ACHN (cell line): ENCODE data around the gene UGGT1.
"Not testable (repeated sequence)": the region's sequence is repeated elsewhere in the genome, so short reads cannot be mapped to it uniquely, and the experiment has no call there.

Experiments used
- DNase-seq: peaks from one replicate; pipeline ENCODE4 v3.0.0-alpha.2; 2015
- in situ Hi-C: cut with HindIII; loops from 2 replicates; pipeline ENCODE4 v1.10.0; 2017; ENCODE audit warnings: low sequenced_read_pairs, low pct_ligation_motif_present, low pct_unique_long_range_greater_than_20kb

The UGGT1 gene

DNA sequence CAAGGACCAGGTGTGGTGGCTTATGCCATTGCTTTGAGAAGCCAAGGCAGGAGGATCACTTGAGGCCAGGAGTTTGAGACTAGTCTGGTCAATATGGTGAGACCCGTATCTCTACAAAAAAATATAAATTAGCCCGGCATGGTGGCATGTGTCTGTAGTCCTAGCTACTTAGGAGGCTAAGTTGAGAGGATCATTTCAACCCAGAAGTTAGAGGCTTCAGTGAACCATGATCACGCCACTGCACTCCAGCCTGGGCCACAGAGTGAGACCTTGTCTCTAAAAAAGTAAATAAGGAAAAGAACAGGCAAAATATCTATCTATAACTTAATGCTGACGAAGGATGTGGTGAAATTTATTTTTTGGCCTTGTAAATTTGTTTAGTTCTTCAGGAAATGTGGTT lies 78.1 kb downstream of the UGGT1 start:
- no peak for DNase-seq
- in situ Hi-C loops: no loop called here

DNA sequence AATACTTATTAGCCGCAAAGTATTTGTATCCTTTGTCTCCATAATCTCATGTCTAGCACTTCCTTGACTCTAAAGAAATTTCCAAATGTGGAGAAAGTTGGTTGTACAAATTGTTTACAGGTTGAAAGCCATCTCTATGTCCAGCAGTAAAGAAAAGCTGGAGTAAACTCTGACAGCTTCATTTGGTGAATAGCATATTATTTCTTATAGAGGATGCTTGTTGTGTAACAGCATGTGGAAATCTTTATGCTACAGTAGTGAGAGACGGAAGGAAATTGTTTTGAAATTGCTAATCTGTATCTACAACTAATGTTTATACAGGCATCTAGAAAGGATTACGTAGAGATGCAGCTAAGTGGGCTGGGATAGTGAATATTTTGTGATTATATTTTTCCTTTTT lies 78.5 kb downstream of the UGGT1 start:
- no peak for DNase-seq
- in situ Hi-C loops: no loop called here

DNA sequence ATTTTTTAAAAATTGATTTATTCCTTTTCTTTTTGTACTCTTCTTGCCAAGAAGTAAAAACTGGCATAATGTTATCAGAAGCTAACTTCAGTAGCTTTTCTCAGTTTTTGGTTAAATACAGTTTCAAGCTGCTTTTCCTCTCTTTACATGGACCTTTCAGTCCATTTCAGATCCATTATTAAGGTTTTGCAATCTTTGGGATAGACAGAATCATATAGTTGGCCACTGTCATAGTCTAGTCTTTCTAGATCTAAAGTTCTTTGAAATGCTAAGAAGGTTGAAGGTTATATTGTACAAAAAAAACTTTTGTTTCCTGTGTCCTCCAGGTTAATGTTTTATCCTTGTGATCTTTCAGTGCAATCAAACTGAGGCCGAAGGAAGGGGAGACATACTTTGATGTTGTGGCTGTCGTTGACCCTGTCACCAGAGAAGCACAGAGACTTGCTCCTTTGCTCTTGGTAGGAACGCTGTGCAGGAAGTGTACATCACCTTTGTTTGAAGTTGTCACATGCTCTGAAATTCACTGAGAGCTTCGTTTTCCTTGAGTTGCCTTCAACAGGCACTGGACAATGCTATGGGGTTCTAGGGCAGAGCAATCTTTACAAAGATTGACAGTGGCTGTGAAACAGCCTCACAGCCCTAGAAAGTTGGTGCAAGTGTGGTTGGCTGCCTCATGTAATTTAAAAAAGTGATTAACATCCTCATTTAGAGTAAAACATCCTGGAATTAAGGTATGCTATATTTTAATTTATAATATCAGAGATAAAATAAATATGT lies 79.1 kb downstream of the UGGT1 start:
- in situ Hi-C loops: no loop called here

DNA sequence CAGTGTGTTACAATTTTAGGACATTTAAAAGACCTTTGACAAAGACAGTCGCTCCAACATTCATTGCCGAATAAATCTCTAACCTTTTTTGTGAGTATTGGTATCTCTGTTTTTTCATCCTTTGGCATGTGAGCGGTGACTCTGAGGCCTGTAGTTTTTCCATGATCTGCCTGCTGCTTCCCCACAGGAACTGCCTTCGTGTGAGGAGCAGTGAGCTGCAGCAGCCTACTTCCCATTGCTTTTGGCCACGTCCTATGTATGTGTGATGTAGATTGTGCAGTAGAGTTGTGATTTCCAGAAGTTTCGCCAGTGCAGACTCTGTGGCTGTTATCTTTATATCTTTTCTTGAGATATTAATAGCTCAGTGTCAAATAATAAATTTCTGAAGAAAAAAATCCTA lies 79.8 kb downstream of the UGGT1 start:
- no peak for DNase-seq
- in situ Hi-C loops: no loop called here

More for the DNA sequence above, 79.1 kb downstream of the UGGT1 start:
- no peak for DNase-seq

DNA sequence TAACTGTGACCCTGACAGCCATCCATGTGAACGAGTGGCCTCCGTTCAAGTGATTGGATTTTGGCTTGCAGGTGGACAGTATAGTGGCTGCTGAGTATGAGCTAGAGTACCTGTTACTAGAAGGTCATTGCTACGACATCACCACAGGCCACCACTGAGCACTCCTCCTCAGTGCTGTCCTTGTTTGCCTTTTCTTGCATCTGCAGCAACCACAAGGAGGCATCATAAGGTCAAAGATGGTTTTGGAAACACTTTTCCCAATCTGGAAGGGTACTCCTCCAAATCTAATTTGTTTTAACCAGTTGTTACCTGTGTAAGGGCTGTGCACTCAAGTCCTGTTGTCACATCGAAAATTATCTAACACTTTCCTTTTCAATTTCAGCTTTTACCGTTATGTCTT lies 81.2 kb downstream of the UGGT1 start:
- DNase-seq: no peak
- in situ Hi-C loops: no loop called here

DNA sequence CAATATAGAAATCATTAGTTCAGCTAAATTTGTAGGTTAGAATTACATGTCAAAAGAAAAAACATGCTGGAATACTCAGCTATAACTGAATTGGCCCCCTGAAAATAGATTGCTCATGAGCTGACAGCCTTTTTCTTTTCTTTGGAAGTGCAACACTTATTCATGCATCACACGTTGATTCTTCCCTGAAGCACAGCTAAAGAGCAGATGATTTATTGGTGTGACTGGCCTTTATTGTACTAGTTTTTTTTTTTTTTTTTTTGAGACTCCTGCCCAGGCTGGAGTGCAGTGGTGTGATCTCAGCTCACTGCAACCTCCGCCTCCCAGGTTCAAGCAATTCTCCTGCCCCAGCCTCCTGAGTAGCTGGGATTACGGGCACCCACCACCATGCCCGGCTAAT lies 83.1 kb downstream of the UGGT1 start:
- in situ Hi-C loops, DNase-seq: not testable (repeated sequence)

DNA sequence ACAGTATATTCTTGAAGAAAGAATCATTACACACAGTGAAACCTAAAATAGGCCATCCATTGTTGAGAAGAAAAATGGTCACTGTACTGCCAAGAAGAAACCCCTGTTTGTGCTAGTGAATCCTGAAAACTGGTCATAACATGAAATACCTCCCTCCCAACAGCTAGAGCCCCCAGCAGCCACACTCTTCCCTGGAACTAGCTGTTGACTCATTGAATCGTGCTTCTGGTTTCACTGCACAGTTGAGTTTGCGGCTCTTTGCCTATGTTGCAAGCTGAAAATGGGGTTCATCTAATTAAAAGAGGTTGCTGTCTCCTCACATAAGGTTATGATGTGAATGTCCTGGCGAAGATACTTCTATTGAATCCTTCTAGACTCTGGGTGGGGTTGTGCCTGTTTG lies 86.3 kb downstream of the UGGT1 start:
- in situ Hi-C loops: no loop called here
- no peak for DNase-seq

DNA sequence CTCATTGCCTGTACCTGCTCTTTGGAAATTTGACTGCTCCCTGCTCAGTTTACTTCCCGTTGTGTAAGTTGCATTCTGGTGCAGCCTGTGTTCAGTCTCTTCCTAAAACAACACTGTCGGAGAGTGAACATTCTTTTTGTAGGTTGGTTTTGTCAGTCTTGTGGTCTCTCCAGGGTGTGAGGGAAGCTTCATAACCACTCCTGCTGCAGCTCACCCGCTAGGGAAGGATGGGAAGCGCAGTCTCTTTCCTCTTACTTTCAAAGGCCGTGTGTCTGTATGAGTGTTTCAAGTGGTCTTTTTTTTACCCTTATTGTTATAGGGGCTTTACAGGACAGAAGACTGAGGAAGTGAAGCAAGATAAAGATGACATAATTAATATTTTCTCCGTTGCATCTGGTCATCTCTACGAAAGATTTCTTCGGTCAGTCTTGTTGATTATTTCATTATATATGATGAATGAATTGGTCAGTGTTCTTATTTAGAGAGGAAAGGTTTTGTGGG lies 87.2 kb downstream of the UGGT1 start:
- no peak for DNase-seq
- in situ Hi-C loops: no loop called here

DNA sequence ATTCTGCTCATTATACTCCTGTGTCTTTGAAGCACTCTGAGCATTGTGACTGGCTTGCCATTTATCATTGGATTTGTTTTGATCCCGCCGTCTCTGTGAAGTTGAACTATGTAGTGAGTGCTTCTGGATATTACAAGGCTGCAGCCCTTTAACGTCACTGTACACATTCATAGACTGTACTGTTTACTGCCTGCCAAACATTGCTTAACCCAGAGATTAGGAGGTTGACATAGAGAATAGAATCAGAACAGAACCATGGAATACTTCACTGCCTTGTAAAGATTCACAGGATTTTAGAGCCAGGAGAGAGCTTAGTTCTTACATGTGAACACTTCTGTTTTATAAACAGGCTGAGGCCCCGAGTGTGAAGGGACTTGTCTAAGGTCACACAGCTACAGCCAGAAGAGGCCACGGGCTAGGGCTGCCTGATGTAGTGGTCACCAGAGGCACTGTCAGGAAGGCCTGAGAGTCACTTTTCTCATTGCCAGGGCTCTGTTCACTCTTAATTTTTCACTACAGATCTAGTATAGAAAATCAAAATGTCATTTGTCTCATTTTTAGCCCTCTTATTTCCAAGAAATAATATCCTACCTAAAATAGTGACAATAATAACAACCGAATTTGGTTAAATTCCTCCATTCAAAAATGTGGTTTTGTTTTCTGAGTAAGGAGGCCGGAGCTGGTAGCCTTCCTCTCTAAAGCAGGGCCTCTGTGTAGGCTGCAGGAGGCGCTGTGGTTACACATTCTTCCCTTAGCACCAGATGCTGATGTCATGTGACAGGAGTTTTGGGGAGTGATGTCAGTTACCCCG lies 87.9 kb downstream of the UGGT1 start:
- peak; percentile 66 for DNase-seq
- in situ Hi-C loops: no loop called here

DNA sequence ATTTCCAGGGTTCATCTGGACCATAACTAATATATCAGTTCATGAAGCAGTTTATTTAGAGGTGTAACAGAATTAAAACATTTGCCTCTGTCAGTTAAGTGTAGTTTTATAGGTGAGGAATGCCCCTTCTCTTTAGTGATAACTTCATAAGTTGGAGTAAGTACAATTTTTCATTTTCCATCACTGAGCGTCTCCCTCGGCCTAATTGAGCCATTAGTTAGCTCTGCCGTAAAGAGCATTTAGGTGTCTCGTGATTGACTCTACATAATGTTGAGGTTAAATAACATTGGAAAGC lies 88.4 kb downstream of the UGGT1 start:
- no peak for DNase-seq
- in situ Hi-C loops: no loop called here

DNA sequence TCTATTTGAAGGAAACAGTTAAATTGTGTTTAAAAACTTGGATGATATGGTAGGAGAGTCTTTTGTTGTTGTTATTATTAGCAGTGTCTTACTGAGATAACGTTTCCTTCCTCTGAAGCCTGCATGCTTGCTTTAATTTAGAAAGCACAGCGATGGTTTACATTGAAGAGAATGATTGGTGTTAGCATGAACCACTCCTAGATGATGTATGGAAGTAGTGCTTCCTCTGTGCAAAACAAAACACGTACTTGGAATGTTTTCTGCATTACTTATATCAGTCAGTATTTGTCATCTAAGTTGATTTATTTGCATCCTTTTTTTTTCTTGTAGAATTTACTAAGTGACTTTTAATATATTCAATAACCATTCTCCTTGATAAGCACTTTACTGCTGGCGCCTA lies 89.0 kb downstream of the UGGT1 start:
- in situ Hi-C loops: no loop called here
- no peak for DNase-seq

DNA sequence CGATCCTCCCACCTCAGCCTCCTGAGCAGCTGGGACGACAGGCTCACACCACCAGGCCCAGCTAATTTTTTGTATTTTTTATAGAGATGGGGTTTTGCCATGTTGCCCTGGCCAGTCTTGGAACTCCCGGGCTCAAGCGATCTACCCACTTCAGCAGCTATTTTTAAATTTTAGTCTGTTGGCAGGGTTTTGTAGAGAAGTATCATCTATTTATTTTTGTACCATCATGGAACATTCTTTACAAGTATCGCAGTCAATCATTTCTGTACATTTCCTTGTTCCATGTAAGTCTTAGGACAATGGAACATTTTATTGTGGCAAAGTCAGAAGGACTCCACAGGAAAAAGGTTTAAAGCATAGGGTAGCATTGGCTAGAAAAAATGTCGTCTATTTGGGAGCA lies 94.6 kb downstream of the UGGT1 start:
- in situ Hi-C loops: no loop called here
- DNase-seq: no peak

DNA sequence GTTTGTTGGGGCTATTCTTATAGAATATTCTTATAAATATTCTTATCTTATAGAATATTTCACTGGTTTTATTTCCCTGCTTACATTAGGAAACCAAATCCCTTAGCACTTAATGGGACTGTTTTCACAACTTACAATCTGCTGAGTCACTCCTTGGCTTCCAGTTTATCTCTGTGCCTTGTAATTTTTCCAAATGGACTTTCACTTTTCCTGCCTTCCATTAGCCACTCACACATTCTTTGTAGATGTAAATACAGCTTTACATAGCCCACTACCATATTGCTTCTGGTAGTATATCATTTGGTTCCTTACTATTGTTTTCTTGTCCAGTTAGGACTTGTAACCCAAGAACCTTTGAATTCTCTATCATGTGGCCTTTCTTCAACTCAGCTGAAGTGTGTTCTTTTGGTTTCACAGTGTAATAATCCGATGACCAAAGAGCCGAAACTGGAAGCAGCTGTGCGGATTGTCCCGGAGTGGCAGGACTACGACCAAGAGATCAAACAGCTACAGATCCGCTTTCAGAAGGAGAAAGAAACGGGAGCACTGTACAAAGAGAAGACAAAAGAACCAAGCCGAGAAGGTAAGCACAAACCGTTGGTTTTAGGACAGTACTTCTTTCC lies 96.1 kb downstream of the UGGT1 start:
- DNase-seq: peak; percentile 40
- in situ Hi-C loops: no loop called here

DNA sequence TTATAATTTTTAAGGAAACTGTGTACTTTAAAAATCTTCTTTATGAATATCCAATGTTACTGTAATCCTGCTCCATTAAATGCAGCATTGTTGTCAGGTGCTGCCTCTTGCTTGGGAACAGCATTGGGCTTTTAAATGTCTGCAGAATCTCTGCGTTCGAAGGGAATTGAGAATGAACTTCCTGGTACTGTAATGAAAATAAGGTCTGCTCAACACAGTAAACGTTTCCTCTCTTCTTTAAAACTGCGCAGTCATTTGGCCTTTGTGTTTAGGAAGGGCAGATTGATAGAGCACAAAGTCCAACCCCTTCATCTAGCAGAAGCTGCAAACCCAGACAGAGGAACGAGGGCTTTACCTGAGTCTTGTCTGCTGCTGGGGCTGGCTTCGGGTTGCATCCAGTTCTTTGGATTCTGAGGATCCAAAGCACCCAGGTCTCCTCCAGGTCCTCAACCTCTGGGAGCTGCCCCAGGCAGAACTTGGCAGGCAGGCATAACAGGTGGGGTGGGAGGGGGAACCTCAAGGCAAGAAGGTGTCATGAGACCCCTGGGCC lies 104.5 kb downstream of the UGGT1 start:
- DNase-seq: no peak
- in situ Hi-C loops: no loop called here

DNA sequence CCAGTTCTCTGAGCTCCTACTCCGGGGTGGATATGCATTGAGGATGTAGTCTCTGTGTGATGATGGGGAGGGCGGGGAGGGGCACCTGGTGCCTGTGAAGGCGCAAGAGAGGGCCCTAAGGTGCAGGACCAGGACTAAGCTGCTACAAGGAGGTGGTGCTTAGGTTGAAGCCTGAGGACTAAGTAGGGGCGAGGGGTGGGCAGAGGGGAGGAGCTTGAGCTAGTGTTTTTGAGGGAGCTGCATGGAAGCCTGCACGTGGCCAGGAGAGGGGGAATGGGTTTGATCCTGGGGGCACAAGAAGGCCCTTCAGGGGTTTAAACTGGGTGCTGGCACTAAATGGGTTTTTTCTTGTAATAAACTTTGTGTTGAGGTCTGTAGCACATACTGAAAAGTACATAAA lies 105.0 kb downstream of the UGGT1 start:
- in situ Hi-C loops: no loop called here
- no peak for DNase-seq

DNA sequence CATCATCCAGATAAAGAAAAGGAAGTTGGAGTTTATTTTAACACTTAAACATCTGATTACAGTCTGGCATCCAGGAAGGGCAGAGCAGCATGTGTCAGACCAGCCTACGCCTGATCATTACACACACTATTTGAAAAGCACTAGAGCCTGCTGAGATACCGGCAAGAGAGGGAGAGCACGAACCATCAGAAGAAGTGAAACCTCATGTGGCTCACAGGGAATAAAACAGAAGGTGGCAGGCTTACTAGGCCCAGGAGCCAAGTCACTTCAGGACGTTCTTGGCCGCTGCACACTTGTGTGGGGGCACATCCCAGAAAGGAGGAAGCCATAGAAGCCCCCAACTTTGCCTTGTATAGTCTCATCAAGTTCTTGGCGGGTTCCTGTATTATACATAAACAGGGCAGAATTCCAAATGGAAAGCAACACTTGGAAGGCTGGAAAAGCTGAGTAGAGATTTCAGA lies 105.5 kb downstream of the UGGT1 start:
- DNase-seq: no peak
- in situ Hi-C loops: no loop called here

DNA sequence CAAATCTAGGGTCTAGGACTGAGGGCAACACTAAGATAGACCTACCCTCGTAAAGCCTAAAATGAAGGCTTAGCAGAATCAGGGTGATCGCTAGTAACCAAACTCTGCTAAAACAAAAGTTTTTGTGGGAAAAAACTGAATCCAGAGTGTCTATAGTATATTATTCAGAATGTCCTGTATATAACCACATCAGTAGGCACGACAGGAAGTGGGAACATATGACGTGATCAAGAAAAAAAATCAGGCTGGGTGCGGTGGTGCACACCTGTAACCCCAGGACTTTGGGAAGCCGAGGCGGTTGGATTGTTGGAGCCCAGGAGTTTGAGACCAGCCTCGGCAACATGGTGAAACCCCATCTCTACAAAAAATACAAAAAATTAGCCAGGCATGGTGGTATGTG lies 106.1 kb downstream of the UGGT1 start:
- in situ Hi-C loops: no loop called here
- no peak for DNase-seq

DNA sequence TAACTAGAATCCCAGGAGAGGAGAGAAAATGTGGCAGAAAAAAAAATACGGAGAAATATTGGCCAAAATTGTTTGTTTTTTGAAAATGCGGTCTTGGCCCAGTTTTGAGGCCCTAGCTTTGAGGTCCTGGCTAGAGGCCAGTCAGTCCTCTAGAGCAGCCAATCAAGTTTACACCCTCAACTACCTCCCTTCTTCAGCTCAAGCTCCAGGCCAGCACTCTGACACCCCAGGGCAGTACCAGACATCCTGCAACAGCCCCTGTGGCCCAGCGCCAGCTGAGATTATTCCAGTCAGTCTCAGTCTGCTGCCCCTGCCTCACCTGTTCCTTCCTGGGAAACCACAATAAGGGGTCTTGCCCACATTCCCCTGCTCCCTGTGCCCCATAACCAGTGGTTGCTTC lies 107.7 kb downstream of the UGGT1 start:
- no peak for DNase-seq
- in situ Hi-C loops: no loop called here

DNA sequence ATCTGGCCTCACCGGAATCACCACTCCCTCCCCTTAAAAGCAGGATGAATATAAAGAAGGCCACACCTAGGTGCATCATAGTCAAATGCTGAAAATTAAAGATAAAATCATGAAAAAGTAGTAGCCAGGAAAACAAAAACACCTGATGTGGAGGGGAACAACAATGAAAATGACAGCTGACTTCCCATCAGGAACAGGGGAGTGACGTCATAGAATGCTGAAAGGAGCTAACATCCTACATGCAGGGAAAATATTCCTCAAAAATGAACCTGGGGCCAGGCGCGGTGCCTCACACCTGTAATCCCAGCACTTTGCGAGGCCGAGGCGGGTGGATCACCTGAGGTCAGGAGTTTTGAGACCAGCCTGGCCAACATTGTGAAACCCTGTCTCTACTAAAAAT lies 108.1 kb downstream of the UGGT1 start:
- DNase-seq: no peak
- in situ Hi-C loops: no loop called here
